Erythroblast (primary cell): ENCODE data around the gene WDR88.
"Not testable (repeated sequence)": the region's sequence is repeated elsewhere in the genome, so short reads cannot be mapped to it uniquely, and the experiment has no call there.

Experiments
- DNase-seq, 2 experiments: peaks; one replicate each; lab custom pipeline; 2025; lab: John Stamatoyannopoulos, UW
- GATA1 ChIP-seq: IDR thresholded peaks from 2 replicates; pipeline ENCODE4 v1.6.1; 2011; ENCODE audit warnings: low read depth, mild to moderate bottlenecking, control low read depth, low read length, moderate library complexity
- POLR2A ChIP-seq: IDR thresholded peaks from 2 replicates; pipeline ENCODE4 v1.6.1; 2011; ENCODE audit warnings: mild to moderate bottlenecking, low read length

WDR88 gene

DNA sequence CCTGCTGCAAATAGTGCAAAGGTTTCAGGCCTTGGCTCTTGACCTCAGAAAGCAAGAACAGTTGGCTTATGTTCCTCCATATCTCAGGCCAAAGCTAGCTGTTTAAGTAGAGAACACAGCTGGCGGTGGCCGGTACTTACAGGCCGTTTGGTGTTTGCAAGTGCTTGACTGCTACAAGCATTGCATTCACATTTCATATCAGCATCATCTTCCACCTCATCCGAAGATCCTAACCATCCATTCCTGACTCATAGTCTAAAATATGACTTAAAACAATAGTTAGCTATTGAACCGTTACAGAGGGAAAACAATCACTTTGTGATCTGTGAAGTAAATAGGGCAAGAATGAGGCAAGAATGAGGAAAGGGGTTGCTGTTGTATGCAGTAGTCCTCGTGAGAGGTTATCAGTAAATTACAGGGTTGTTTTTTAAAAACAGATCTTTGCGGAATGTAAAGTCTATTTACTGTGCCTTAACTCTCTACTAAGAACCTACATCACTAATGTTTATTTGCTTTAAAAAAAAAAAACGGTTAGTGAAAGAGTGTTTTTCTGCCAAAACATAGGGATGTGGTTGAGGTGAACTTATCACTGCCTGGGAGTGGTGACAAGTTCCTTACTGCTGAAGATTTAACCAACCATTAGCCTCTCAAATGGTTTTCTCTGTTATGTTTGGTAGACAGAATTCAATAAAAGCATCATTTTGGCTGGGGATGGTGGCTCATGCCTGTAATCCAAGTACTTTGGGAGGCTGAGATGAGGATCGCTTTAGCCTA is 21.6 kb upstream of the WDR88 start:
- no peak for TF ChIP-seq POLR2A
- no peak for TF ChIP-seq GATA1
- no peak for DNase-seq

DNA sequence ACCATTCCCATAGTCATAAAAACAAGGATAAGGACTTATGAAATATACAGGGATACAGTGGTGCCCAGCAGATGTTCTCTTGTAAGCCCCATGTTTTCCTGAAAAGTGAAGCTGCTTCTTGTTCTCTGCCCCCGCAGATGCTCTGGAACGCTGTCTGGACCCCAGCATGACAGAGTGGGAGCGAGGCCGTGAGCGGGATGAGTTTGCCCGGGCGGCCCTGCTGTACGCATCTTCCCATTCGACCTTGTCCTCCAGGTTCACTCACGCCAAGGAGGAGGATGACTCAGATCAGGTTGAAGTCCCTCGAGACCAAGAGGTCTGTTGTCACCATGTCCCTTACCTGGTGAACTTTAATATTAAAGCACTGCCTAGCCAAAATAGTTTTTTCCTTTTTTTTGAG is 20.3 kb upstream of the WDR88 start:
- no peak for DNase-seq
- TF ChIP-seq GATA1: no peak
- TF ChIP-seq POLR2A: no peak

GRCh38 chr19:33114312-33114711 is 17.6 kb upstream of the WDR88 start:
- DNase-seq: no peak
- no peak for TF ChIP-seq POLR2A
- TF ChIP-seq GATA1: no peak

- TF ChIP-seq POLR2A (no peak), GATA1 (no peak)
- no peak for DNase-seq
Measured at GRCh38 chr19:33117501-33117900, 14.4 kb upstream of the WDR88 start.

- DNase-seq: no peak
- TF ChIP-seq POLR2A: no peak
- no peak for TF ChIP-seq GATA1
Measured at GRCh38 chr19:33118643-33119042, 13.3 kb upstream of the WDR88 start.

GRCh38 chr19:33124207-33125098 is 7.5 kb upstream of the WDR88 start:
- peak; percentile 53 to 87 for DNase-seq
- TF ChIP-seq POLR2A (no peak), GATA1 (no peak)

DNA sequence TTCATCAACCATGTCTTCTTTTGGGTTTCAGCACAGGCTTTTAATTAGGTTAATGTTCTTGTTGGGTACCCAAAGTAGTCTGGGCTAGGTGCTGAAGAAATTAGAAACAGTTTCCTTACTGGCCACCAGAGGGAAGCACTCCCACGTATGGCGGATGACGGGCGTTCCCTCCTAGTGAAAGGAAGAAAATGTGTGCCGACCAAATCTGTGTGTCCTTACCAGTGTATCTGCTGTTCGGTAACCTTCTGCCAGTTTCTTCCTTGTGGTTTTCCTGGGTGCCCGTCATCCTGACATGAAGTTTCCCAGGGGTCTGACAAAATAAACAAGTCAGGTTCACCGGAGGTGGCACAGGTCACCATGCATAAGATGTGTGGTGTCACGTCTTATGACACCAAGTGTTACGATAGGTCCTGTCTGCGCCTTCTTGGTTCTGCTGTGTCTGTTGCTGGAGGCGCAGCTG is 6.0 kb upstream of the WDR88 start:
- peak; percentile 74 to 85 for DNase-seq
- no peak for TF ChIP-seq POLR2A
- TF ChIP-seq GATA1: no peak

DNA sequence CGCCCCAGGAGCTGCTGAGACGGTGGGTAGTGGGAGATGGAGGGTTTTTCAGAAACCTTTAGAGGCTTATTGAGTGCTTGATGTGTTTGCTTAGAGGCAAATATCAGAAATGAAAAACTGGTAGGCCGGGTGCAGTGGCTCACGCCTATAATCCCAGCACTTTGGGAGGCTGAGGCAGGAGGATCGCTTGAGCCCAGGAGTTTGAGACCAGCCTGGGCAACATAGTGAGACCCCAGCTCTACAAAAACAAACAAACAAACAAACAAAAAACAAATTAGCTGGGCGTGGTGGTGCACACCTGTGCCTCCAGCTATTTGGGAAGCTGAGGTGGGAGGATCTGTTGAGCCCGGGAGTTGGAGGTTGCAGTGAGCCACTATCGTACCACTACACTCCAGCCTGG is 5.2 kb upstream of the WDR88 start:
- DNase-seq: not testable (repeated sequence)

DNA sequence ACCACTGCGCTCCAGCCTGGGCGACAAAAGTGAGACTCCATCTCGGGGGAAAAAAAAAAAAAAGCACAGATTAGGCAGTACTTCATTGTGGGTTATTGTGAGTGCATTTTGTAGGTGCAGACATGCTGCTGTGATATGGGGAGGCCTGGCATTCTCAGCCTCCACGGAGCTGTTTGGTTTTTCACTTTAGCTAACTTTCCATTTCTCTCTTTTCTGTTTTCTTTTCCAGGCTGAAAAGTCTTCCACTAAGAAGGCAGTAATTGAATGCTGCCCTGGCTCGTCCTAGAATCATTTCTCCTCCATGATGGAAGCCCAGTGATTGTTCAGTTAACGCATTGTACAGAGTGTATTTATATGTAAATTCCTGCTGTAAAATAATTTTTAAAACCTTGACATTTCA is 2.0 kb upstream of the WDR88 start:
- TF ChIP-seq POLR2A (no peak), GATA1 (no peak)
- DNase-seq: no peak

GRCh38 chr19:33130433-33130832 is 1.5 kb upstream of the WDR88 start:
- DNase-seq: no peak
- TF ChIP-seq POLR2A: no peak
- no peak for TF ChIP-seq GATA1

- no peak for DNase-seq
- TF ChIP-seq POLR2A (no peak), GATA1 (no peak)
Measured at GRCh38 chr19:33132425-33132824, 511 bp downstream of the WDR88 start.

DNA sequence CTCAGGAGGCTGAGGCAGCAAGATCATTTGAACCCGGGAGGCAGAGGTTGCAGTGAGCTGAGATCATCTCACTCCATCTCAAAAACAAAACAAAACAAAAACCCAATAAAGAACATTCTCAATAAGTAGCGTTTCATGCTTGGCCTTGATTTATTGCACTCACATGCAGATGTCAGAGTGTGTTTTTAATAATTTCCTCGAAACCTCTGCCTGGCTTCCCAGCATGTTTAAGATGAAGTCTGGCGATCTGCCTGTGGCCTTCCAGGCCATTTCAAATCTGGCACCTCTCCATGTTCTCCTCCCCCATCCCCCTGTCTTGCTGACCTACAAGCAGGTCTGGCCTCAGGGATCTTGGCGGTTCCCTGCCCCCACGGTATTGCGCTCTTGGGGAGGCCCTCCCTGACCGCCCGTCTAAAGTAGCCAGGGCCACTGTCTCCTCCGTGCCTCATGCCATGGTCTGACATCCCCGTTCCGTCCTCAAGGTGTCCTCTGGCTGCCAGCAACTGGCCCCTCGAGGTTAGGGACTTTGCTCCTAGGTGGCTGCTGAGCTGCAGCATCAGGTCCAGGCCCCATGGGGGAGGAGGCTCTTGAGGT is 1.6 kb downstream of the WDR88 start:
- no peak for DNase-seq
- TF ChIP-seq GATA1: no peak
- TF ChIP-seq POLR2A: no peak

DNA sequence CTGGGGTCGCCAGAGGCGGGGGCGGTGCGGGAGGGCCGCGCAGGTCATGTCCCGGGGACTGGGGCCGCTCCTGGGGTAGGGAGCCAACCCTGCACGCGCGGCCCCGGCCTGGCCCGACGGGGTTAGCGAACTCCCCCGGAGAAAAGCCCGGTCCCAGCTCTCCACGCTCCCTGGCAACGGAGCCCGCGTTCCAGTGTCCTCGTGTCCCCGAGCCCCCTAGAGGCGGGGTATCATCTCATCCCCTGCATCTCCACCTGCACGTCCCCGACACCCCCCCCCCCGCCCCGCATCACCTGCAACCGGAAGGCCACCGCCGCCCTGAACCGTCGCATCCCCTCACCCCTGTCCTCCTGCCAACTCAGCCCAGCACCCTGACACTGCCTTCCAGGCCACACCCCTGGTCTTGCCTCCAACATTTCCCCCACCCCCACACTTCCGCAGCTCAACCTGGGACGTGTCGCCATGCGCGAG is 2.7 kb downstream of the WDR88 start:
- no peak for DNase-seq
- TF ChIP-seq GATA1: no peak
- TF ChIP-seq POLR2A: no peak

DNA sequence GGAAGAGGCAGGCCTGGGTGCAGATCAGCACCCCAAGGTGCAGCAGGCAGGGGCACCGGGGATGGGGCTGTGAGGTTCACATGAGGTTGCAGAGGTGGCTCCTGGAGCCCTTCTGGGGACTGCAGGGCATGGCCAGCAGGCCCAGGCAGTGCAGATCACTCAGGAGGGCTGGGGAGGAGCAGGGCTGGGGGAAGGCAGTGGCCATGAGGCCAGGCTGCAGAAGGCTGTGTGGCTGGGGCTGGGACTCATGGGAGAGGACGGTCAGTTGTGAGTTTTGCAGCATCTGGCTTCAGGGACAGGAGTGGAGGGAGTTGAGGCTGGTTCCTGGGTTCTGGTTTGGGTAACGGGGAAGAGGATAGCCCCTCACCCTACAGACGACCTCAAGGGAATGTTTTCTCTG is 7.3 kb downstream of the WDR88 start:
- no peak for DNase-seq
- TF ChIP-seq GATA1: no peak
- TF ChIP-seq POLR2A: no peak
